Measurements from ENCODE around the gene GRAMD2B.

GRCh38 chr5:126428421-126428820 is 5.2 kb downstream of the GRAMD2B start:
- no peak for TF ChIP-seq CTCF (IDR thresholded peaks at IDR 0.05)
- TF ChIP-seq EZH2phosphoT487 (IDR thresholded peaks at IDR 0.05), result no peak
- no peak for TF ChIP-seq EZH2 (IDR thresholded peaks at IDR 0.05)
